Embryonic facial prominence (tissue), 1 donor: ENCODE data around the gene GHR.

Experiments
- DNase-seq: peaks from one replicate; pipeline ENCODE4 v3.0.0-alpha.2; 2016; ENCODE audit errors: extremely low spot score

GHR gene

GRCh38 chr5:42600441-42600840, 177.2 kb downstream of the GHR start:
- no peak for DNase-seq

- DNase-seq, result no peak
Measured at GRCh38 chr5:42604171-42604711, 181.0 kb downstream of the GHR start.

- no peak for DNase-seq
Measured at GRCh38 chr5:42605490-42605889, 182.3 kb downstream of the GHR start.

GRCh38 chr5:42606464-42606869, 183.2 kb downstream of the GHR start:
- DNase-seq, result no peak

GRCh38 chr5:42611437-42611836, 188.2 kb downstream of the GHR start:
- no peak for DNase-seq

- DNase-seq, result no peak
Measured at GRCh38 chr5:42612750-42613366, 189.6 kb downstream of the GHR start.

GRCh38 chr5:42614509-42614908, 191.3 kb downstream of the GHR start:
- DNase-seq, result no peak

GRCh38 chr5:42620579-42621216, 197.5 kb downstream of the GHR start:
- DNase-seq, result no peak

- no peak for DNase-seq
Measured at GRCh38 chr5:42621242-42621641, 198.0 kb downstream of the GHR start.

GRCh38 chr5:42621662-42622061, 198.4 kb downstream of the GHR start:
- no peak for DNase-seq

- no peak for DNase-seq
Measured at GRCh38 chr5:42624912-42625311, 201.7 kb downstream of the GHR start.

GRCh38 chr5:42626462-42626861, 203.2 kb downstream of the GHR start:
- DNase-seq, result no peak

GRCh38 chr5:42628821-42629220, 205.6 kb downstream of the GHR start:
- DNase-seq, result no peak

GRCh38 chr5:42629284-42629683, 206.0 kb downstream of the GHR start:
- DNase-seq, result no peak

- no peak for DNase-seq
Measured at GRCh38 chr5:42631241-42631640, 208.0 kb downstream of the GHR start.

- no peak for DNase-seq
Measured at GRCh38 chr5:42632354-42632900, 209.2 kb downstream of the GHR start.

GRCh38 chr5:42634575-42634974, 211.3 kb downstream of the GHR start:
- DNase-seq, result no peak

- no peak for DNase-seq
Measured at GRCh38 chr5:42636425-42636824, 213.2 kb downstream of the GHR start.

GRCh38 chr5:42636946-42637345, 213.7 kb downstream of the GHR start:
- DNase-seq, result no peak

GRCh38 chr5:42638972-42639371, 215.7 kb downstream of the GHR start:
- no peak for DNase-seq

- DNase-seq, result no peak
Measured at GRCh38 chr5:42640835-42641234, 217.6 kb downstream of the GHR start.

- DNase-seq, result no peak
Measured at GRCh38 chr5:42641336-42642005, 218.2 kb downstream of the GHR start.

GRCh38 chr5:42642006-42642405, 218.8 kb downstream of the GHR start:
- no peak for DNase-seq
